Measurements from ENCODE around the gene SYCE1L. TPM values are rescaled to one million over a fixed set of nuclear protein-coding genes. Genes with fewer than 3 reads are reported as not detected.
A peak's percentile ranks its signal among the peaks of the same experiment; 100 is the strongest.

The SYCE1L gene
- total and polyA plus RNA-seq, 9 of the 15 experiments (the other 6 are each of a cell fraction or from before 2014, with no cell fraction given), result 0.54 to 2.7 (median 1.1) TPM; not detected in 5

DNA sequence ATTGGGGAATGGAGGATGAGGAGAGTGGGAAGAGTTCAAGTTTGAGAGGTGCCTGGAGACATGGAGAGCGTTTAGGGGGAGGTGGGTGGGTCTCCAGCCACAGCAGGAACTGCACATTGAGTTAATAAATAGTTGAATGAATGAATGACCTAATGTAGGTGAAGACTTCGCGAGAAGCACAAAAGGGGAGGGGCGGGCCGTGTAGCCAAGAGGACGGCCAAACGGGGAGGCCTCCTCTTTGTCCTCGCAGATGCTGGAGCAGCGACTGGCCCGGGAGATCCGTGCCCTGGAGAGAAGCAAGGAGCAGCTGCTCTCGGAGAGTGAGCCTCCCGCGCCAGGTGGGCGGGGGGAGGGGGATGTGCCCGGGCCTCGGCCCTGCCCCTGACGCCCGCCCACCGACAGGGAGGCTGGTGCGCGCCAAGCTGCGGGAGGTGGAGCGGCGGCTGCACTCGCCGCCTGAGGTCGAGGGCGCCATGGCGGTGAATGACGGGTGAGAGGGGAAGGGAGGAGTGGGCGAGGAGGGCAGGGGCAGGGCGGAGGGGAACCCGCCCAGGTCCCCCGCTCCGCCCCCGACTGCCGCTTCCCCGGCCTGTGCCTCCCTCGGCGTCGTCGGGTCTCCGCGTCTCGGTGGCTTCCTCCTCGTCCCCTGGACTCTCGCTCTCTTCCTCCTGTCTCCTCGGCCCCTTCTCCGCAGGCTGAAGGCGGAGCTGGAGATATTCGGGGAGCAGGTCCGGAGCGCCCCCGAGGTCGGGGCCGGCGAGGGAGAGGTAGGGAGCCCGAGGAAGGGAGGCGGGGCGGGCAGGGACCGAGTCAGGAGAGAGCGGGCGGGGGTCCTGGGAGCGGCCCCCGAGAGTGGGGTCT is 12.9 kb downstream of the SYCE1L start (continued):
- TF ChIP-seq ETS1 (conservative IDR thresholded peaks at IDR 0.05; ENCODE audit: control insufficient read depth, low read depth, low read length) (no peak), SP1 (CRISPR knock-in tag; IDR thresholded peaks at IDR 0.05) (0 out of 2 replicates have a peak, but pooled peaks have one; percentile 3), MTA3 (IDR thresholded peaks at IDR 0.05; ENCODE audit: borderline replicate concordance) (no peak), GTF2B (IDR thresholded peaks at IDR 0.05; ENCODE audit: extremely low read depth, insufficient read length) (no peak), ZBTB1 (CRISPR knock-in tag; IDR thresholded peaks at IDR 0.05; ENCODE audit: borderline replicate concordance, low read depth) (peak; percentile 23; the same call in 1 of the 2 replicates), ZNF79 (CRISPR knock-in tag; IDR thresholded peaks at IDR 0.05; ENCODE audit: low read depth) (no peak), USF1 (CRISPR knock-in tag; IDR thresholded peaks at IDR 0.05) (no peak), EHMT2 (IDR thresholded peaks at IDR 0.05) (no peak), RBBP5 (IDR thresholded peaks at IDR 0.05; ENCODE audit: borderline replicate concordance, insufficient read depth, low read length, poor library complexity, severe bottlenecking) (no peak), CREBBP (IDR thresholded peaks at IDR 0.05; ENCODE audit: low read depth, low read length) (no peak), SMAD1 (IDR thresholded peaks at IDR 0.05; ENCODE audit: low read depth, low read length, partially characterized antibody) (no peak), ZNF253 (CRISPR knock-in tag; conservative IDR thresholded peaks at IDR 0.05) (no peak)
- TF ChIP-seq, protein P1, sequence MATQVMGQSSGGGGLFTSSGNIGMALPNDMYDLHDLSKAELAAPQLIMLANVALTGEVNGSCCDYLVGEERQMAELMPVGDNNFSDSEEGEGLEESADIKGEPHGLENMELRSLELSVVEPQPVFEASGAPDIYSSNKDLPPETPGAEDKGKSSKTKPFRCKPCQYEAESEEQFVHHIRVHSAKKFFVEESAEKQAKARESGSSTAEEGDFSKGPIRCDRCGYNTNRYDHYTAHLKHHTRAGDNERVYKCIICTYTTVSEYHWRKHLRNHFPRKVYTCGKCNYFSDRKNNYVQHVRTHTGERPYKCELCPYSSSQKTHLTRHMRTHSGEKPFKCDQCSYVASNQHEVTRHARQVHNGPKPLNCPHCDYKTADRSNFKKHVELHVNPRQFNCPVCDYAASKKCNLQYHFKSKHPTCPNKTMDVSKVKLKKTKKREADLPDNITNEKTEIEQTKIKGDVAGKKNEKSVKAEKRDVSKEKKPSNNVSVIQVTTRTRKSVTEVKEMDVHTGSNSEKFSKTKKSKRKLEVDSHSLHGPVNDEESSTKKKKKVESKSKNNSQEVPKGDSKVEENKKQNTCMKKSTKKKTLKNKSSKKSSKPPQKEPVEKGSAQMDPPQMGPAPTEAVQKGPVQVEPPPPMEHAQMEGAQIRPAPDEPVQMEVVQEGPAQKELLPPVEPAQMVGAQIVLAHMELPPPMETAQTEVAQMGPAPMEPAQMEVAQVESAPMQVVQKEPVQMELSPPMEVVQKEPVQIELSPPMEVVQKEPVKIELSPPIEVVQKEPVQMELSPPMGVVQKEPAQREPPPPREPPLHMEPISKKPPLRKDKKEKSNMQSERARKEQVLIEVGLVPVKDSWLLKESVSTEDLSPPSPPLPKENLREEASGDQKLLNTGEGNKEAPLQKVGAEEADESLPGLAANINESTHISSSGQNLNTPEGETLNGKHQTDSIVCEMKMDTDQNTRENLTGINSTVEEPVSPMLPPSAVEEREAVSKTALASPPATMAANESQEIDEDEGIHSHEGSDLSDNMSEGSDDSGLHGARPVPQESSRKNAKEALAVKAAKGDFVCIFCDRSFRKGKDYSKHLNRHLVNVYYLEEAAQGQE (IDR thresholded peaks at IDR 0.05; ENCODE audit: borderline replicate concordance), result no peak
- TF ChIP-seq, protein P1 (CRISPR knock-in tag; IDR thresholded peaks at IDR 0.05; ENCODE audit: low read depth), result no peak

Measured in K562 (cell line).